KMS-11 (cell line): ENCODE data around the gene KRTAP5-11.
A peak's percentile ranks its signal among the peaks of the same experiment; 100 is the strongest.
"Not testable (repeated sequence)": the region's sequence is repeated elsewhere in the genome, so short reads cannot be mapped to it uniquely, and the experiment has no call there.

Experiments
- H2AFZ ChIP-seq: fragments of 200-600 bp; sonication (generic); 2 replicates; pipeline ENCODE4 v1.6.1; 2016; ENCODE audit warnings: antibody characterized with exemption, mixed run types, low read depth
- H3K27ac ChIP-seq: fragments of 200-600 bp; sonication (generic); 2 replicates; pipeline ENCODE4 v1.6.1; 2016; ENCODE audit warnings: mild to moderate bottlenecking, mixed run types
- H3K27me3 ChIP-seq: fragments of 200-600 bp; sonication (generic); 2 replicates; pipeline ENCODE4 v1.6.1; 2017; ENCODE audit warnings: mild to moderate bottlenecking, low read depth, mixed run types, moderate library complexity; ENCODE audit not compliant: insufficient read depth
- H3K36me3 ChIP-seq: fragments of 200-600 bp; sonication (generic); 2 replicates; pipeline ENCODE4 v1.6.1; 2017; ENCODE audit warnings: mild to moderate bottlenecking, mixed run types; ENCODE audit not compliant: insufficient read depth
- H3K4me1 ChIP-seq: fragments of 200-600 bp; sonication (generic); 2 replicates; pipeline ENCODE4 v1.6.1; 2016; ENCODE audit warnings: mild to moderate bottlenecking, low read depth, mixed run types; ENCODE audit not compliant: poor library complexity, severe bottlenecking
- H3K4me2 ChIP-seq: fragments of 200-600 bp; sonication (generic); 2 replicates; pipeline ENCODE4 v1.7.0; 2016; ENCODE audit warnings: mild to moderate bottlenecking, mixed run types
- H3K4me3 ChIP-seq: fragments of 200-600 bp; sonication (generic); IDR thresholded peaks from 2 replicates; pipeline ENCODE4 v1.6.1; 2017; ENCODE audit warnings: low read depth, low read length, mixed read lengths; ENCODE audit not compliant: insufficient read depth
- H3K79me2 ChIP-seq: fragments of 200-600 bp; sonication (generic); 2 replicates; pipeline ENCODE4 v1.6.1; 2016; ENCODE audit warnings: low read depth, mixed run types; ENCODE audit not compliant: insufficient read depth
- H3K9ac ChIP-seq: fragments of 200-600 bp; sonication (generic); 2 replicates; pipeline ENCODE4 v1.6.1; 2016; ENCODE audit warnings: mild to moderate bottlenecking, mixed run types
- H4K20me1 ChIP-seq: fragments of 200-600 bp; sonication (generic); 2 replicates; pipeline ENCODE4 v1.6.1; 2016; ENCODE audit warnings: mild to moderate bottlenecking, mixed run types; ENCODE audit not compliant: insufficient read depth
- CTCF ChIP-seq: fragments of 200-600 bp; sonication (generic); conservative IDR thresholded peaks from 2 replicates; pipeline ENCODE4 v1.6.1; 2017; ENCODE audit warnings: low read depth, mild to moderate bottlenecking, antibody characterized with exemption, low read length, moderate library complexity, mixed read lengths

KRTAP5-11 gene

GRCh38 chr11:71580057-71581003 lies 2.3 kb downstream of the KRTAP5-11 start:
- H3K27me3 ChIP-seq: no peaks in the 10 kb centered on the region
- H3K4me3 ChIP-seq: no peak overlapping the region
- H3K4me1 ChIP-seq: peaks cover 7% of the 10 kb centered on the region
- H3K27ac ChIP-seq: no peak overlapping the region
- peak overlapping the region; percentile 42; the same call in 1 of the 2 replicates for H2AFZ ChIP-seq
- H3K36me3 ChIP-seq: no peaks in the 10 kb centered on the region
- TF ChIP-seq CTCF: peak; percentile 80
- H3K4me2 ChIP-seq: peak overlapping the region; percentile 53; the same call in 1 of the 2 replicates
- no peaks in the 10 kb centered on the region for H4K20me1 ChIP-seq
- H3K79me2 ChIP-seq: no peaks in the 10 kb centered on the region
- no peak overlapping the region for H3K9ac ChIP-seq

DNA sequence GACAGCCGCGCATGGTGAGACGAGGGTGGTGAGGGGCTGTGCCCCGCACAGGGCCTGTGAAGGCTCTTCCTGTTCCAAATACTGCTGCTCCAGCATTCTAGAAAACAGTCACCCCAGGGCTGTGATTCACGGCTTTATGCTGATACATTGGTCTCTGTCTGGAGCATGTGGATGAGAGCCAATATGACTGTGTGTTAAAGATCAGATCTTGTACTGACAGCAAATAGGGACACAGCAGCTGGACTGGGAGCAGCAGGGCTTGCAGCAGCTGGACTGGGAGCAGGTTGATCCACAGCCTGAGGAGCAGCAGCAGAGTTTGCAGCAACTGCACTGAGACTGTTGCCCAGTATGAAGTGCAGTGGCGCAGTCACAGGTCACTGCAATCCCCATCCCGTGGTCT lies 3.2 kb downstream of the KRTAP5-11 start:
- H3K79me2 ChIP-seq, H4K20me1 ChIP-seq, H3K27ac ChIP-seq, H3K4me3 ChIP-seq, H3K4me1 ChIP-seq, H3K27me3 ChIP-seq, H3K9ac ChIP-seq, H3K36me3 ChIP-seq, H2AFZ ChIP-seq, H3K4me2 ChIP-seq: not testable (repeated sequence)

DNA sequence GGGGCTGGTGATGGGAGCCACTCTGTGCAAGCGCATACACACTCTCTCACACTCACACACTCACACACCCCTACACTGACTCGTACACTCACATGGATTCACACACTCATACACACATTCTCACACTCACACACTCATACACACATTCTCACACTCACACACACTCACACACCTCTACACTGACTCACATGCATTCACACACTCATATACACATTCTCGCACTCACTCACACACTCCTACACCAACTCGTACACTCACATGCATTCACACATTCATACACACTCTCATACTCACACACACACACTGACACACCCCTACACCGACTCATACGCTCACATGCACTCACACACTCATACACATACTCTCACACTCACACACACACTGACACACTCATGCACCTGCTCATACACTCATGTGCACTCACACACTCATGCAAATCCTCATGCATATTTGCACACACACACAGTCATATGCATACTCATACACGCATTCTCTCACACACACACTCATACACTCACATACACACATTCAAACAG lies 5.1 kb downstream of the KRTAP5-11 start:
- H3K27me3 ChIP-seq: no peaks in the 10 kb centered on the region
- H3K36me3 ChIP-seq: no peaks in the 10 kb centered on the region
- H3K79me2 ChIP-seq: no peaks in the 10 kb centered on the region
- no peak overlapping the region for H3K9ac ChIP-seq
- no peaks in the 10 kb centered on the region for H4K20me1 ChIP-seq
- no peak overlapping the region for H3K4me3 ChIP-seq
- H3K4me2 ChIP-seq: no peak overlapping the region
- no peak for TF ChIP-seq CTCF
- no peak overlapping the region for H2AFZ ChIP-seq
- H3K27ac ChIP-seq: no peak overlapping the region
- peaks cover 7% of the 10 kb centered on the region for H3K4me1 ChIP-seq

DNA sequence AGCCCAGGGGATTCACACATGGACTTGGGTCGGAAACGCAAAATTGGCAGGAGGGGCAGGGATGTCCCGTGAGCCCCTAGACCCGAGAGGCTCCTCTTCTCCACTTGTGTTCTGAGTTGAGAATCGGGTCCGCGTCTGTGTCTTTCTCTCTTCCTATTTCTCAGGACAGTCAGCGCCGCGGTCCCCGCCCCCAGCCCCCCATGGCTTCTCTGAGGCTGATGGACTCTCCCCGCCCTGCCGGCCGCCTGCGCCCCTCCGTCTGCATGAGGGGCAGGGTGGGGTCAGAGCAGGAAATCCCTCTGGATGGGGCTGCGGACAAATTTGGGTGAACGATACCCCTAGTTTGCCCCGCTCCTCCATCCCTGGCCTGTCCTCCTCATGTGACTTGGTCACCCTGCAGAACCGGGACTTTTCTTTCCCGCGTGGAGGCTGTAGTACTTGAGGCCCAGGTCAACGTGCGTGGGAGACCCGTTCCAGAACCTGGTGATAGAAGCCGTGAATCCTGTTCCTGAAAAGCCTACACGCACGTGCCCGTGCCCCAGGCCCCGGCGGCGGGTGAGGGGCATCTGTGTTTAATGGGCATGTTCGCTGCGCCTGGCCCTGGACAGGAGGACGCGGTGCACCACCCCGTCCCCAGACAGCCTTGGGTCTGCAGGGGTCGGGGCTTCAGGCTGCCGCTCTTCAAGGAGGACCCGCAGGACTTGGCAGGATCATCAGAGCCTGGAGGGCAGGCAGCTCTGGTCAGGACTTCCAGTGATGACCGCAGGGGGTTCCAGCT lies 5.8 kb downstream of the KRTAP5-11 start:
- H4K20me1 ChIP-seq, H3K4me1 ChIP-seq, H2AFZ ChIP-seq, H3K36me3 ChIP-seq, H3K79me2 ChIP-seq, H3K9ac ChIP-seq, H3K27me3 ChIP-seq, H3K4me3 ChIP-seq, H3K4me2 ChIP-seq, H3K27ac ChIP-seq: not testable (repeated sequence)

- Histone ChIP-seq H2AFZ (no peak overlapping the region), H3K36me3 (no peaks in the 10 kb centered on the region), H3K4me3 (no peak overlapping the region), H3K27me3 (no peaks in the 10 kb centered on the region), H4K20me1 (no peaks in the 10 kb centered on the region), H3K79me2 (no peaks in the 10 kb centered on the region), H3K4me2 (no peak overlapping the region), H3K27ac (no peak overlapping the region), H3K4me1 (peaks cover 7% of the 10 kb centered on the region), H3K9ac (no peak overlapping the region)
- TF ChIP-seq CTCF: no peak
These were observed 6.8 kb downstream of the KRTAP5-11 start for GRCh38 chr11:71575723-71576424.
